Ovary (tissue), 3 donors: ENCODE data around the gene ABCC2.

Experiments used
- CTCF ChIP-seq, 3 donors: fragments of 450-650 bp in 2 of 3; fragments of 200-600 bp in 1 of 3; IDR thresholded peaks; one replicate each; pipeline versions ENCODE4 v1.5.1 to v1.8.0; 2016 to 2022; ENCODE audit warnings: antibody characterized with exemption in 3 of 3, mild to moderate bottlenecking in 1 of 3
- EP300 ChIP-seq: sonication (generic); formaldehyde crosslinking; IDR thresholded peaks from one replicate; pipeline ENCODE4 v1.6.1; 2017; ENCODE audit warnings: antibody characterized with exemption
- POLR2A ChIP-seq: fragments of 450-650 bp; IDR thresholded peaks from one replicate; pipeline ENCODE4 v1.6.1; 2017; ENCODE audit warnings: antibody characterized with exemption, mild to moderate bottlenecking, moderate library complexity
- donor health status: DM: no; HTN: no; CAD: no.

- TF ChIP-seq CTCF (IDR thresholded peaks at IDR 0.05) (no peak), POLR2A (no peak), EP300 (no peak)
Measured at GRCh38 chr10:99740260-99740659, 42.2 kb upstream of the ABCC2 start.
